Measurements from ENCODE around the gene RAI1. TPM values are rescaled to one million over a fixed set of nuclear protein-coding genes. Genes with fewer than 3 reads are reported as not detected.

The RAI1 gene
- total RNA-seq, 1 donor from 2014 or later, result 24.7 TPM

GRCh38 chr17:17852930-17853329 is 171.7 kb downstream of the RAI1 start:
- DNase-seq (ENCODE audit: low spot score in 2 of 2), result no peak
- intact Hi-C loops (cut with DNase I), result no loop called here
- Histone ChIP-seq H3K27ac (no peak overlapping the region), H3K36me3 (peaks cover 0 to 3% of the 10 kb centered on the region in 2 donors), H3K4me3 (no peak overlapping the region), H3K4me1 (peaks cover 20 to 41% of the 10 kb centered on the region in 2 donors), H3K9me3 (no peaks in the 10 kb centered on the region), H3K27me3 (no peaks in the 10 kb centered on the region)
- no peak for TF ChIP-seq CTCF (IDR thresholded peaks at IDR 0.05)

GRCh38 chr17:17853811-17854447 is 172.7 kb downstream of the RAI1 start:
- Histone ChIP-seq H3K27ac (no peak overlapping the region), H3K4me3 (no peak overlapping the region), H3K27me3 (no peaks in the 10 kb centered on the region), H3K4me1 (peaks cover 15 to 33% of the 10 kb centered on the region in 2 donors), H3K9me3 (no peaks in the 10 kb centered on the region), H3K36me3 (peaks cover 0 to 3% of the 10 kb centered on the region in 2 donors)
- TF ChIP-seq CTCF (IDR thresholded peaks at IDR 0.05), result no peak
- intact Hi-C loops (cut with DNase I), result no loop called here
- no peak for DNase-seq (ENCODE audit: low spot score in 2 of 2)

DNA sequence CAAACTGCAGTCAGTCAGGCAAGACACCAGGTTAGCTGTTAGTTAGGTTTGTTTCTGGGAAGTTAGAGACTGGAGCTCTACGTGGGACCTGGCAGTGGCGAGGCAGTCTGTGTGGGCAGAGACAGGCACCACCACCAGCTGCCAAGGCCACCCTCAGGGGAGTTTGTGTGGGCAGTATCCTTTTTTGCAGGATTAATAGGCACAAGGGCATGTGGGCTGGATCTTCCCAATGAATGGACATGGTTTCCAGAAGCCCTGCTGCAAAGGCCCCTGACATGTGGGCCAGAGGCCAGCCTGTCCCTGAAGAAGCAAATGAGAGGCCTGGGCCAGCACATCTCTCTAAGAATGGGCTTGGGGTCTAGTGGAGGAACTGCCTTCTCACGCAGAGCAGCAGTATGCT is 174.7 kb downstream of the RAI1 start:
- Histone ChIP-seq H3K9me3 (no peaks in the 10 kb centered on the region), H3K27ac (peak overlapping the region; percentile 58 to 66), H3K27me3 (no peaks in the 10 kb centered on the region), H3K4me3 (no peak overlapping the region), H3K36me3 (peaks cover 2 to 3% of the 10 kb centered on the region in 2 donors), H3K4me1 (peaks cover 12 to 21% of the 10 kb centered on the region in 2 donors)
- intact Hi-C loops (cut with DNase I), result no loop called here
- peak in 1 of 2 donors; percentile 80 for DNase-seq (ENCODE audit: low spot score in 2 of 2)
- TF ChIP-seq CTCF (IDR thresholded peaks at IDR 0.05), result no peak

GRCh38 chr17:17856386-17856785 is 175.1 kb downstream of the RAI1 start:
- H3K9me3 ChIP-seq, result no peaks in the 10 kb centered on the region
- intact Hi-C loops (cut with DNase I), result no loop called here
- no peak overlapping the region for H3K4me3 ChIP-seq
- peaks cover 3 to 6% of the 10 kb centered on the region in 2 donors for H3K36me3 ChIP-seq
- no peak overlapping the region for H3K27ac ChIP-seq
- no peak for DNase-seq (ENCODE audit: low spot score in 2 of 2)
- H3K27me3 ChIP-seq, result no peaks in the 10 kb centered on the region
- TF ChIP-seq CTCF (IDR thresholded peaks at IDR 0.05), result no peak
- H3K4me1 ChIP-seq, result peaks cover 12 to 21% of the 10 kb centered on the region in 2 donors

DNA sequence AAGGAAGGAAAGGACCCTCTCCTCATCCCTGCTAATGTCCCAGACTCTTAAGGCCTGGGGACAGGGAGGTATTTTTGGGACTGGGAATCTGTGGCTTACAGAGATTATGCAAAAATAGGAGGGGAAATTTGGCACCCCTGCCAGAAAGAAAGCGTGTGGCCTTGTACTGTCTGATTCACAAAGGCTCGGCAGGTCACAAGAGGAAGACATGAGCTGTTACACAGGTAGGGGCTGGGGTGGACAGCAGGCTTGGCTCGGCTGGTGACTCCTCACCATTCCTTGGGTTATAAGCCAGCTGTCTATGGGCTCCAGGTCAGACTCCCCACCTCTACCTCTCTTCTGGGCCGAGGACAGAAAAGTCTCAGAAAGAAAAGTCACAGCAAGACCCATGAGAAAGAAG is 176.2 kb downstream of the RAI1 start:
- TF ChIP-seq CTCF (IDR thresholded peaks at IDR 0.05), result no peak
- Histone ChIP-seq H3K4me1 (peaks cover 12 to 21% of the 10 kb centered on the region in 2 donors), H3K27me3 (no peaks in the 10 kb centered on the region), H3K4me3 (no peak overlapping the region), H3K9me3 (no peaks in the 10 kb centered on the region), H3K27ac (no peak overlapping the region), H3K36me3 (peaks cover 3 to 13% of the 10 kb centered on the region in 2 donors)
- intact Hi-C loops (cut with DNase I), result no loop called here
- no peak for DNase-seq (ENCODE audit: low spot score in 2 of 2)
